ENCODE measurements around the gene GSTT2. TPM values are rescaled to one million over a fixed set of nuclear protein-coding genes. Genes with fewer than 3 reads are reported as not detected.

Gene GSTT2
- total RNA-seq, 1 donor from 2014 or later, result 1.1 TPM

GRCh38 chr22:24003887-24004286, 24.0 kb downstream of the GSTT2 start:
- intact Hi-C loops (cut with DNase I), result no loop called here
- Histone ChIP-seq H3K4me1 (no peaks in the 10 kb centered on the region), H3K27me3 (no peaks in the 10 kb centered on the region), H3K9me3 (no peaks in the 10 kb centered on the region), H3K27ac (no peak overlapping the region), H3K36me3 (no peaks in the 10 kb centered on the region), H3K4me3 (no peak overlapping the region)
- ATAC-seq (no peak), DNase-seq (no peak)
- TF ChIP-seq CTCF (IDR thresholded peaks at IDR 0.05), result no peak

- TF ChIP-seq CTCF (IDR thresholded peaks at IDR 0.05), result no peak
- no peak within 1 kb of the TSS for H3K4me3 ChIP-seq
- no peaks in the 10 kb centered on the region for H3K27me3 ChIP-seq
- H3K27ac ChIP-seq, result no peak within 1 kb of the TSS
- no peaks in the 10 kb centered on the region for H3K4me1 ChIP-seq
- no peak for DNase-seq
- no peaks in the 10 kb centered on the region for H3K9me3 ChIP-seq
- intact Hi-C loops (cut with DNase I), result no loop called here
- no peak for ATAC-seq
- H3K36me3 ChIP-seq, result no peaks in the 10 kb centered on the region
Observed at GRCh38 chr22:24005201-24005600, 25.3 kb downstream of the GSTT2 start, which contains the start of gene GSTT4. TSS of gene GSTT4 (minus strand) at chr22:24005453. CDS start at chr22:24005356, 97 bp downstream.

- Histone ChIP-seq H3K36me3 (no peaks in the 10 kb centered on the region), H3K9me3 (no peaks in the 10 kb centered on the region), H3K27ac (no peak overlapping the region), H3K4me1 (no peaks in the 10 kb centered on the region), H3K4me3 (no peak overlapping the region), H3K27me3 (no peaks in the 10 kb centered on the region)
- intact Hi-C loops (cut with DNase I), result no loop called here
- no peak for ATAC-seq
- no peak for DNase-seq
- no peak for TF ChIP-seq CTCF (IDR thresholded peaks at IDR 0.05)
Observed at GRCh38 chr22:24006207-24006913, 26.4 kb downstream of the GSTT2 start.

- Histone ChIP-seq H3K4me3 (no peak overlapping the region), H3K27me3 (no peaks in the 10 kb centered on the region), H3K27ac (no peak overlapping the region), H3K4me1 (peaks cover 2% of the 10 kb centered on the region), H3K36me3 (no peaks in the 10 kb centered on the region), H3K9me3 (no peaks in the 10 kb centered on the region)
- no peak for TF ChIP-seq CTCF (IDR thresholded peaks at IDR 0.05)
- ATAC-seq (no peak), DNase-seq (no peak)
- intact Hi-C loops (cut with DNase I), result no loop called here
Observed at GRCh38 chr22:24006914-24007214, 26.9 kb downstream of the GSTT2 start.

GRCh38 chr22:24007253-24008021, 27.5 kb downstream of the GSTT2 start:
- Histone ChIP-seq H3K9me3 (no peaks in the 10 kb centered on the region), H3K27me3 (no peaks in the 10 kb centered on the region), H3K27ac (no peak overlapping the region), H3K4me3 (no peak overlapping the region), H3K36me3 (no peaks in the 10 kb centered on the region), H3K4me1 (peaks cover 8% of the 10 kb centered on the region)
- DNase-seq, result no peak
- no peak for ATAC-seq
- no peak for TF ChIP-seq CTCF (IDR thresholded peaks at IDR 0.05)
- intact Hi-C loops (cut with DNase I), result no loop called here

Data from upper lobe of right lung (tissue), 1 donor.